HEK293 (cell line): ENCODE data around the gene HOXC11.
A peak's percentile ranks its signal among the peaks of the same experiment; 100 is the strongest.

ENCODE experiments used
- CTCF ChIA-PET: fragments of 350-600 bp; formaldehyde crosslinking; extraction: SDS; loops from one replicate; lab custom pipeline; 2021; ENCODE audit warnings: antibody characterized with exemption; lab: Yijun Ruan, JAX
- POLR2A ChIA-PET: fragments of 300-600 bp; formaldehyde crosslinking; extraction: SDS; loops from one replicate; lab custom pipeline; 2020; ENCODE audit warnings: antibody characterized with exemption, inconsistent platforms; lab: Yijun Ruan, JAX
- H3K27ac ChIP-seq: fragments of 200-500 bp; sonication (Bioruptor generic); 2 replicates; pipeline ENCODE4 v1.5.1; 2014; ENCODE audit warnings: low read depth, low read length, control low read depth, inconsistent platforms; ENCODE audit errors: extremely low read depth
- H3K36me3 ChIP-seq, 2 experiments: fragments of 200-500 bp in 1 of 2; sonication (Bioruptor generic) in 1 of 2; 1 replicate in 1 of 2; 2 replicates in 1 of 2; pipeline ENCODE4 v1.5.1; 2014 to 2017; ENCODE audit warnings: inconsistent platforms in 2 of 2, low read length in 2 of 2; ENCODE audit not compliant: control insufficient read depth in 2 of 2, insufficient read depth in 1 of 2
- H3K4me1 ChIP-seq: fragments of 200-500 bp; sonication (Bioruptor generic); 2 replicates; pipeline ENCODE4 v1.5.1; 2014; ENCODE audit warnings: mild to moderate bottlenecking, low read length, inconsistent platforms; ENCODE audit not compliant: control insufficient read depth, insufficient read depth
- H3K4me3 ChIP-seq: 2 replicates; pipeline ENCODE4 v1.5.1; 2011; ENCODE audit warnings: low read depth, mild to moderate bottlenecking, control low read depth, low read length, moderate library complexity
- H3K9me3 ChIP-seq: fragments of 200-500 bp; sonication (Bioruptor generic); 2 replicates; pipeline ENCODE4 v1.5.1; 2014; ENCODE audit warnings: low read depth, low read length, inconsistent platforms; ENCODE audit not compliant: control insufficient read depth, insufficient read depth
- IKZF3 ChIP-seq: fragments of 450-650 bp; IDR thresholded peaks from 2 replicates; pipeline ENCODE4 v1.5.0; 2018; ENCODE audit warnings: missing biosample characterization, mild to moderate bottlenecking, missing genetic modification characterization, moderate library complexity
- KLF10 ChIP-seq: fragments of 450-650 bp; IDR thresholded peaks from 2 replicates; pipeline ENCODE4 v1.5.1; 2018; ENCODE audit warnings: missing biosample characterization, mild to moderate bottlenecking, missing genetic modification characterization
- KLF8 ChIP-seq: fragments of 450-650 bp; formaldehyde crosslinking; IDR thresholded peaks from 2 replicates; pipeline ENCODE4 v1.5.1; 2016; ENCODE audit warnings: missing biosample characterization, missing genetic modification characterization
- SP7 ChIP-seq: fragments of 450-650 bp; formaldehyde crosslinking; IDR thresholded peaks from 2 replicates; pipeline ENCODE4 v1.5.1; 2016; ENCODE audit warnings: missing biosample characterization, missing genetic modification characterization
- YY1 ChIP-seq: fragments of 450-650 bp; formaldehyde crosslinking; IDR thresholded peaks from 2 replicates; pipeline ENCODE4 v1.5.1; 2018; ENCODE audit warnings: missing biosample characterization, missing genetic modification characterization
- ZFP37 ChIP-seq: fragments of 450-650 bp; formaldehyde crosslinking; IDR thresholded peaks from 2 replicates; pipeline ENCODE4 v1.5.1; 2016; ENCODE audit warnings: missing biosample characterization, missing genetic modification characterization
- ZNF48 ChIP-seq: fragments of 450-650 bp; formaldehyde crosslinking; IDR thresholded peaks from 2 replicates; pipeline ENCODE4 v1.5.1; 2016; ENCODE audit warnings: missing biosample characterization, missing genetic modification characterization
- ZNF529 ChIP-seq: fragments of 450-650 bp; formaldehyde crosslinking; IDR thresholded peaks from 2 replicates; pipeline ENCODE4 v1.5.1; 2017; ENCODE audit warnings: missing genetic modification characterization, missing biosample characterization; ENCODE audit not compliant: insufficient replicate concordance
- ZNF610 ChIP-seq: fragments of 450-650 bp; formaldehyde crosslinking; IDR thresholded peaks from 2 replicates; pipeline ENCODE4 v1.5.1; 2016; ENCODE audit warnings: missing biosample characterization, missing genetic modification characterization, borderline replicate concordance
- ZNF658 ChIP-seq: fragments of 450-650 bp; formaldehyde crosslinking; IDR thresholded peaks from 2 replicates; pipeline ENCODE4; 2016; ENCODE audit warnings: missing biosample characterization, missing genetic modification characterization
- ZNF747 ChIP-seq: fragments of 450-650 bp; formaldehyde crosslinking; IDR thresholded peaks from 2 replicates; pipeline ENCODE4 v1.5.1; 2016; ENCODE audit warnings: missing biosample characterization, missing genetic modification characterization
- TF ChIP-seq, protein P1 (sequence below): fragments of 450-650 bp; formaldehyde crosslinking; IDR thresholded peaks from 2 replicates; pipeline ENCODE4 v1.5.1; 2016; ENCODE audit warnings: missing biosample characterization, missing genetic modification characterization
- TF ChIP-seq, protein P2 (sequence below): sonication (generic); formaldehyde crosslinking; IDR thresholded peaks from 2 replicates; pipeline ENCODE4 v1.8.1; 2022; ENCODE audit warnings: mild to moderate bottlenecking, moderate library complexity, missing genetic modification reagents
- TF ChIP-seq, protein P3 (sequence below): fragments of 450-650 bp; formaldehyde crosslinking; IDR thresholded peaks from 2 replicates; pipeline ENCODE4 v1.5.1; 2016; ENCODE audit warnings: missing biosample characterization, missing genetic modification characterization
- TF ChIP-seq, protein P4 (sequence below): fragments of 450-650 bp; formaldehyde crosslinking; conservative IDR thresholded peaks from 2 replicates; pipeline ENCODE4 v1.5.1; 2016; ENCODE audit warnings: low read depth, missing biosample characterization, missing genetic modification characterization
- TF ChIP-seq, protein P5 (sequence below): fragments of 450-650 bp; formaldehyde crosslinking; IDR thresholded peaks from 2 replicates; pipeline ENCODE4 v1.5.1; 2016; ENCODE audit warnings: missing biosample characterization, missing genetic modification characterization

The HOXC11 gene

DNA sequence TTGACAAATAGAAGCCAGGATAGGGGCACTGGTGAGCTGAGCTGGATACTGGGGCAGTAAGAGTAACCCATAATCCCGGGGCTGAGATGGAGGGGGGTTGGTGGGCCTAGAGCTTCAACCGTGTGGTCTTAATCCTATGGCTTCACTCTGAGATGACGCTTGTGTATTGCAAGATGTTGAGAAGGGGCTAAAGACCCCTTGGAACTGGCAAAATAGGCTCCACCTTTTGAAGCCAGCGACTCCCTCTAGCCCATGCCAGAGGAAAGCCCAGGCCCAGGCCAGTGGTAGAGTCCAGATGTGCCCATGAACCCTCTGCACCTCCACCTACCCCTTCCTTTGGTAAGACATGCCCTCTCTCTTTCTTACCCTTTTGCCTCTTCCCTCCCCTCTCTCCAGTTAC lies 13.6 kb upstream of the HOXC11 start:
- Histone ChIP-seq H3K27ac (no peak overlapping the region), H3K36me3 (peaks cover 0 to 8% of the 10 kb centered on the region in 2 experiments; a peak in 1 of 3 replicates)
- POLR2A ChIA-PET: no interaction called here
- CTCF ChIA-PET: interaction anchor here (0.8 to 1.1 kb wide), 2 partner anchors 168 to 202 kb away, joined by 4 to 8 read pairs; no protein-coding TSS in a partner anchor
- TF ChIP-seq ZFP37 (tag by site-specific recombination): no peak
- TF ChIP-seq, protein P1, sequence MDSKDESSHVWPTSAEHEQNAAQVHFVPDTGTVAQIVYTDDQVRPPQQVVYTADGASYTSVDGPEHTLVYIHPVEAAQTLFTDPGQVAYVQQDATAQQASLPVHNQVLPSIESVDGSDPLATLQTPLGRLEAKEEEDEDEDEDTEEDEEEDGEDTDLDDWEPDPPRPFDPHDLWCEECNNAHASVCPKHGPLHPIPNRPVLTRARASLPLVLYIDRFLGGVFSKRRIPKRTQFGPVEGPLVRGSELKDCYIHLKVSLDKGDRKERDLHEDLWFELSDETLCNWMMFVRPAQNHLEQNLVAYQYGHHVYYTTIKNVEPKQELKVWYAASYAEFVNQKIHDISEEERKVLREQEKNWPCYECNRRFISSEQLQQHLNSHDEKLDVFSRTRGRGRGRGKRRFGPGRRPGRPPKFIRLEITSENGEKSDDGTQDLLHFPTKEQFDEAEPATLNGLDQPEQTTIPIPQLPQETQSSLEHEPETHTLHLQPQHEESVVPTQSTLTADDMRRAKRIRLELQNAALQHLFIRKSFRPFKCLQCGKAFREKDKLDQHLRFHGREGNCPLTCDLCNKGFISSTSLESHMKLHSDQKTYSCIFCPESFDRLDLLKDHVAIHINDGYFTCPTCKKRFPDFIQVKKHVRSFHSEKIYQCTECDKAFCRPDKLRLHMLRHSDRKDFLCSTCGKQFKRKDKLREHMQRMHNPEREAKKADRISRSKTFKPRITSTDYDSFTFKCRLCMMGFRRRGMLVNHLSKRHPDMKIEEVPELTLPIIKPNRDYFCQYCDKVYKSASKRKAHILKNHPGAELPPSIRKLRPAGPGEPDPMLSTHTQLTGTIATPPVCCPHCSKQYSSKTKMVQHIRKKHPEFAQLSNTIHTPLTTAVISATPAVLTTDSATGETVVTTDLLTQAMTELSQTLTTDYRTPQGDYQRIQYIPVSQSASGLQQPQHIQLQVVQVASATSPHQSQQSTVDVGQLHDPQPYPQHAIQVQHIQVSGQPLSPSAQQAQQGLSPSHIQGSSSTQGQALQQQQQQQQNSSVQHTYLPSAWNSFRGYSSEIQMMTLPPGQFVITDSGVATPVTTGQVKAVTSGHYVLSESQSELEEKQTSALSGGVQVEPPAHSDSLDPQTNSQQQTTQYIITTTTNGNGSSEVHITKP: peak; percentile 96
- TF ChIP-seq, all 188 proteins: peak for 1
- Histone ChIP-seq H3K4me1 (peaks cover 17% of the 10 kb centered on the region), H3K4me3 (no peak overlapping the region), H3K9me3 (no peaks in the 10 kb centered on the region)

DNA sequence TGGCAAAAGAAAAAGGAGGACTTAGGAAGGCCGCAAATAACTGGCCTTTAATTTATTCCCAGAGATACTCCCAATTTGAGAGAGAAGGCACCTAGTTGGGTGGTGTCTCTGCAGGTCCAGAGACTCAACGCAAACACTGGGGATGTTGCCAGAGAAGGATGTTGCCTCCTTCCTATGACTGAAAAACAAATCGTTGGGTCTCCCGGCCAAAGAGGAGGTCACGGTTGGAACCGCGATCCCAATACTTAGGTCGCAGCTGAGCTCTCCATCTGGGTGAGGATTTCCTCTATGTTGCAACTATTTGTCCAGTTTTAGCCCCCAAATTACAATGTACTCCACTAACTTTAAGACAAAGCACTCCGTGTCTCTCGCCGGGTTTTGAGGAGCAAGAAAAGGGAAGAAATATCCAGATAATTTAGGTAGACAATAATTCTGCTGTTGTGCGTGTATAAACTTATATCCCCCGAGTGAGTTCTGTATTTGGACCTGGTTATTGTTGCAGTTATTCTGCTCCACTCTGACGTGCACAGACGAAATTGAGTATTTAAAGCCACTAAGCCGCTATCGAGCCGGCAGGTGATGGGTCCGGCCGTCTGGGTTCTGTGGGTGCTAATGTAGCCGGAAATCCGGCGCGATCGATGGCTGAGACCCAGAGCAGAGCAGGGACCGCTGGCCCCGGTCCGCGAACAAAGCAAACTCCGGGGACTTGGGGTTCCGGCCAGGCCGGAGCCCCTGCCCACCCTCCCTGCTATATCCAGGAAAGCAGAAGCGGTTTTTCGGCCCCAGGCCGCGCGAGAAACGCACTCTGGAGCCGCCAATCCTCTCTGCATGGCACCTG lies 12.5 kb upstream of the HOXC11 start:
- TF ChIP-seq, protein P2, sequence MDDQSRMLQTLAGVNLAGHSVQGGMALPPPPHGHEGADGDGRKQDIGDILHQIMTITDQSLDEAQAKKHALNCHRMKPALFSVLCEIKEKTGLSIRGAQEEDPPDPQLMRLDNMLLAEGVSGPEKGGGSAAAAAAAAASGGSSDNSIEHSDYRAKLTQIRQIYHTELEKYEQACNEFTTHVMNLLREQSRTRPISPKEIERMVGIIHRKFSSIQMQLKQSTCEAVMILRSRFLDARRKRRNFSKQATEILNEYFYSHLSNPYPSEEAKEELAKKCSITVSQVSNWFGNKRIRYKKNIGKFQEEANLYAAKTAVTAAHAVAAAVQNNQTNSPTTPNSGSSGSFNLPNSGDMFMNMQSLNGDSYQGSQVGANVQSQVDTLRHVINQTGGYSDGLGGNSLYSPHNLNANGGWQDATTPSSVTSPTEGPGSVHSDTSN (CRISPR knock-in tag): no peak
- TF ChIP-seq ZNF610 (tag by site-specific recombination) (no peak), ZNF747 (tag by site-specific recombination) (no peak), KLF10 (tag by site-specific recombination) (no peak), SP7 (tag by site-specific recombination) (no peak), YY1 (tag by site-specific recombination) (no peak), KLF8 (tag by site-specific recombination) (no peak), IKZF3 (tag by site-specific recombination) (no peak), ZNF529 (tag by site-specific recombination) (no peak), ZNF658 (tag by site-specific recombination) (no peak), ZNF48 (tag by site-specific recombination) (no peak)
- TF ChIP-seq, protein P3, sequence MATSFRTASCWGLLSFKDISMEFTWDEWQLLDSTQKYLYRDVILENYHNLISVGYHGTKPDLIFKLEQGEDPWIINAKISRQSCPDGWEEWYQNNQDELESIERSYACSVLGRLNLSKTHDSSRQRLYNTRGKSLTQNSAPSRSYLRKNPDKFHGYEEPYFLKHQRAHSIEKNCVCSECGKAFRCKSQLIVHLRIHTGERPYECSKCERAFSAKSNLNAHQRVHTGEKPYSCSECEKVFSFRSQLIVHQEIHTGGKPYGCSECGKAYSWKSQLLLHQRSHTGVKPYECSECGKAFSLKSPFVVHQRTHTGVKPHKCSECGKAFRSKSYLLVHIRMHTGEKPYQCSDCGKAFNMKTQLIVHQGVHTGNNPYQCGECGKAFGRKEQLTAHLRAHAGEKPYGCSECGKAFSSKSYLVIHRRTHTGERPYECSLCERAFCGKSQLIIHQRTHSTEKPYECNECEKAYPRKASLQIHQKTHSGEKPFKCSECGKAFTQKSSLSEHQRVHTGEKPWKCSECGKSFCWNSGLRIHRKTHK (tag by site-specific recombination): no peak
- TF ChIP-seq, protein P4, sequence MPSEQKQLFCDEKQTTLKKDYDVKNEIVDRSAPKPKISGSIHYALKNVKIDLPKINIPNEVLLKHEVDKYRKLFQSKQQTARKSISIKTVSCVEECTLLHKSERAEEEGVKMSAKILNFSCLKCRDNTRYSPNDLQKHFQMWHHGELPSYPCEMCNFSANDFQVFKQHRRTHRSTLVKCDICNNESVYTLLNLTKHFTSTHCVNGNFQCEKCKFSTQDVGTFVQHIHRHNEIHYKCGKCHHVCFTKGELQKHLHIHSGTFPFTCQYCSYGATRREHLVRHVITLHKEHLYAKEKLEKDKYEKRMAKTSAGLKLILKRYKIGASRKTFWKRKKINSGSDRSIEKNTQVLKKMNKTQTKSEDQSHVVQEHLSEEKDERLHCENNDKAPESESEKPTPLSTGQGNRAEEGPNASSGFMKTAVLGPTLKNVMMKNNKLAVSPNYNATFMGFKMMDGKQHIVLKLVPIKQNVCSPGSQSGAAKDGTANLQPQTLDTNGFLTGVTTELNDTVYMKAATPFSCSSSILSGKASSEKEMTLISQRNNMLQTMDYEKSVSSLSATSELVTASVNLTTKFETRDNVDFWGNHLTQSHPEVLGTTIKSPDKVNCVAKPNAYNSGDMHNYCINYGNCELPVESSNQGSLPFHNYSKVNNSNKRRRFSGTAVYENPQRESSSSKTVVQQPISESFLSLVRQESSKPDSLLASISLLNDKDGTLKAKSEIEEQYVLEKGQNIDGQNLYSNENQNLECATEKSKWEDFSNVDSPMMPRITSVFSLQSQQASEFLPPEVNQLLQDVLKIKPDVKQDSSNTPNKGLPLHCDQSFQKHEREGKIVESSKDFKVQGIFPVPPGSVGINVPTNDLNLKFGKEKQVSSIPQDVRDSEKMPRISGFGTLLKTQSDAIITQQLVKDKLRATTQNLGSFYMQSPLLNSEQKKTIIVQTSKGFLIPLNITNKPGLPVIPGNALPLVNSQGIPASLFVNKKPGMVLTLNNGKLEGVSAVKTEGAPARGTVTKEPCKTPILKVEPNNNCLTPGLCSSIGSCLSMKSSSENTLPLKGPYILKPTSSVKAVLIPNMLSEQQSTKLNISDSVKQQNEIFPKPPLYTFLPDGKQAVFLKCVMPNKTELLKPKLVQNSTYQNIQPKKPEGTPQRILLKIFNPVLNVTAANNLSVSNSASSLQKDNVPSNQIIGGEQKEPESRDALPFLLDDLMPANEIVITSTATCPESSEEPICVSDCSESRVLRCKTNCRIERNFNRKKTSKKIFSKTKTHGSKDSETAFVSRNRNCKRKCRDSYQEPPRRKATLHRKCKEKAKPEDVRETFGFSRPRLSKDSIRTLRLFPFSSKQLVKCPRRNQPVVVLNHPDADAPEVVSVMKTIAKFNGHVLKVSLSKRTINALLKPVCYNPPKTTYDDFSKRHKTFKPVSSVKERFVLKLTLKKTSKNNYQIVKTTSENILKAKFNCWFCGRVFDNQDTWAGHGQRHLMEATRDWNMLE (tag by site-specific recombination): no peak
- TF ChIP-seq, protein P5, sequence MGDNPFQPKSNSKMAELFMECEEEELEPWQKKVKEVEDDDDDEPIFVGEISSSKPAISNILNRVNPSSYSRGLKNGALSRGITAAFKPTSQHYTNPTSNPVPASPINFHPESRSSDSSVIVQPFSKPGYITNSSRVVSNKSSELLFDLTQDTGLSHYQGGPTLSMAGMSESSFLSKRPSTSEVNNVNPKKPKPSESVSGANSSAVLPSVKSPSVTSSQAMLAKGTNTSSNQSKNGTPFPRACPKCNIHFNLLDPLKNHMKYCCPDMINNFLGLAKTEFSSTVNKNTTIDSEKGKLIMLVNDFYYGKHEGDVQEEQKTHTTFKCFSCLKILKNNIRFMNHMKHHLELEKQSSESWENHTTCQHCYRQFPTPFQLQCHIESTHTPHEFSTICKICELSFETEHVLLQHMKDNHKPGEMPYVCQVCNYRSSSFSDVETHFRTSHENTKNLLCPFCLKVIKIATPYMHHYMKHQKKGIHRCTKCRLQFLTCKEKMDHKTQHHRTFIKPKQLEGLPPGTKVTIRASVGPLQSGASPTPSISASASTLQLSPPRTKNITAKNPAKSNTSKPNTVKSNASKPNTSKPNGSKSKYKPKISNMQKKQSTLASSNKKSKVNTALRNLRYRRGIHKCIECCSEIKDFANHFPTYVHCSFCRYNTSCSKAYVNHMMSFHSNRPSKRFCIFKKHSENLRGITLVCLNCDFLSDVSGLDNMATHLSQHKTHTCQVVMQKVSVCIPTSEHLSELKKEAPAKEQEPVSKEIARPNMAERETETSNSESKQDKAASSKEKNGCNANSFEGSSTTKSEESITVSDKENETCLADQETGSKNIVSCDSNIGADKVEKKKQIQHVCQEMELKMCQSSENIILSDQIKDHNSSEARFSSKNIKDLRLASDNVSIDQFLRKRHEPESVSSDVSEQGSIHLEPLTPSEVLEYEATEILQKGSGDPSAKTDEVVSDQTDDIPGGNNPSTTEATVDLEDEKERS (tag by site-specific recombination): no peak
- TF ChIP-seq, all 188 proteins: peak for 0
- POLR2A ChIA-PET: interaction anchor here (0.5 kb wide), 1 partner anchor 56 kb away, joined by 3 read pairs; no protein-coding TSS in a partner anchor
- Histone ChIP-seq H3K4me3 (no peak overlapping the region), H3K27ac (no peak overlapping the region), H3K36me3 (peaks cover 0 to 8% of the 10 kb centered on the region in 2 experiments; a peak in 1 of 3 replicates), H3K4me1 (peaks cover 26% of the 10 kb centered on the region), H3K9me3 (no peaks in the 10 kb centered on the region)
- CTCF ChIA-PET: interaction anchor here (0.7 to 1.1 kb wide), 2 partner anchors 169 to 203 kb away, joined by 3 to 8 read pairs; no protein-coding TSS in a partner anchor
